ENCODE measurements around the gene CHST8.
A peak's percentile ranks its signal among the peaks of the same experiment; 100 is the strongest.

Gene CHST8

DNA sequence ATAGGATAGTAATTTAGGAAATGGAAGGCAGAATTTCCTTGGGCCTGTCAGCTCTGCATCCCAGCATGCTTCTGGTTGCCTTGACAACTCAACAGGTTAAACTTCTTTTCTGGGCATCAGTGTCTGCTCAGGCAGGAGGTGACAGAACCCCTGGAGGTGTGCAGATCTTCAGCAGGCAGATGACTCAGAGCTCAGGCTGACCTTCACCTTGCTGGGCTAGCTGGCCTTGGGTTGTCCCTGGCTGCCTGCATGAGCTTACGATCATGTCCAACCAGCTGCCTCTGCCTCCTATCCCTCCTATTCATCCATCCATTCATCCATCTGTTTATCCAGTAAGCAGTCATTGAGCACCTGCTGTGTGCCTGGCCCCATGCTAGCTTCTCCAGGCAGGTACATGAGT, 93.7 kb downstream of the CHST8 start:
- DNase-seq (ENCODE audit: low spot score) = no peak

DNA sequence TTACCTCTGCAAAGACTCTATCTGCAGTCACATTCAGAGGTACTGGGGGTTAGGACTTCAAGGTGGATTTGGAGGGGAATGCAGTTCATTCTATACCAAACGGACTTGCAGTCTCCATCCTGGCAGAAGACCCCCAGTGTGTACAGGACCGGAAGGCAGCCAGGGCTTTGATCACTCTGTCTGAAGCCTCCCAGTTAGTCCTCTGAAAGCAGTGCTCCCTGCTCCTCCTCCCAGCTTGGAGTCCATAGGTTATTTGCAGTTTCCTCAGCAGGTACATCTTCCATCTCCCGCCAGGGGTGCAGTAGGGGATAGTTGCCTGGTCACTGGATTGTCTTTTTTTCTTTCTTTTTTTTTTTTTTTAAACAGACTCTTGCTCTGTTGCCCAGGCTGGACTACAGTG, 96.1 kb downstream of the CHST8 start:
- DNase-seq (ENCODE audit: low spot score) = no peak

DNA sequence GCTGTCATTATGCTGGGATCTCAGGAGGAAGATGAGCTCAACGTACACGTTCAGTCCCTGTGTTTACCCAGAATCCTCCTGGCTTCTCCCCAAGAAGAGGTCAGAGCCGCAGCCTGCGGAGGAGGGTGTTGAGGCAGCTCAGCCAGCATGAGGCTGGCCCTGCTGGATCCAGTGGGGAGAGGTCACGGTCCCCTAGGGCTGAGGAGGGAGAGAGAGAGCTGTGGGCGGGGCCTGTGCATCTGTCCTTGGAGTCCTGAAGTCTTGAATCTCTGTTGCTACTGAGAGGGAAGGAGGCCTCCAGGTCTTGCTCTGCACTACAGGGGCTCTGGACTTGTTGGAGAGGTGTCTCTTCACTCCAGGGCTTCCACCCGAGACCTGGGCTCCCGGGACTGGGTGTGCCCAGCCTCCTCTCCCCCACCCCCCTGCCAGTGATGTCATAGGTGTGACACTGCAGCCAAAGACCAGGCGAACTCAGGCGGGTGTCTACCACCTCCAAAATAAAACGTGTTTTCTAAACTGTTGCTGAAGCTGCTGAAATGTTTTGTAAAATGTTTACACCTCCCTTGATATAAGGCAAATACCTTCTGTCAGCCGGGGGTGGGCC, 97.0 kb downstream of the CHST8 start:
- DNase-seq (ENCODE audit: low spot score) = no peak

DNA sequence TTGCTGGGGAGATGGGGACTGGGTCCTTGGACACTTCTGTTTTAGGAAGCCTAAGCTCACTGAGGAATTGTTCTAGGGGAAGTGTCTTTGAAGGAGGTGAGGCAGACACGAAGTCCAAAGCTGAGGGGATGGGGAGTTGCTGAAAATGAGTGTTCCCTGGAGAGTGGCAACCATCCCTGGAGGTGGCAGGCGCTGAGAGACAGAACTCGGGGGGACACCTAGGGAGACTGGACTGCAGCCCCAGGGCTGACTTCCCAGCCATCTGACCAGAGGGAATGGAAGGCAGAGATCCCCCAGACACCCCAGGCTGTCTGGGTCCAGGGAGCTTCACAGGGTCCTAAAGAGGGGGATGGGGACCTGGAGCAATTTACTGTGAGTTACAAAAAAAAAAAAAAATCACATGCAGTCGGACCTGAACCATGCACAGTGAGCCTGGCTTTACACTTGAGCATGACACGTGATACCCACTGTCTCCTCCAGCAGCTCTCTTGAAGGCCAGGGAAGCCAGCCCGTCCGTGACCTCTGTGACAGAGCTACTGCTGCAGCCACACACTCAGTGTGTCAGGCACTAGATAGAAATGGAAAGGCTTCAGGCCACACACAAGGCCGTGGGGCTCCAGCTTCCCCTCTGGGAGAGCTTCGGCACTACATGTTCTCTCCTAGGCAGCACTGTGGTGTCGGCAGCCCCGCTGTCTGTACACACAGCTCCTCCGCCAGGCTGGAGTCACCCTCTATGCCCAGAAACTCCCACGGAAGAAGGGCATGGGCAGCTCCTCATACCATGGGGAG, 97.8 kb downstream of the CHST8 start:
- DNase-seq (ENCODE audit: low spot score) = peak; percentile 41

DNA sequence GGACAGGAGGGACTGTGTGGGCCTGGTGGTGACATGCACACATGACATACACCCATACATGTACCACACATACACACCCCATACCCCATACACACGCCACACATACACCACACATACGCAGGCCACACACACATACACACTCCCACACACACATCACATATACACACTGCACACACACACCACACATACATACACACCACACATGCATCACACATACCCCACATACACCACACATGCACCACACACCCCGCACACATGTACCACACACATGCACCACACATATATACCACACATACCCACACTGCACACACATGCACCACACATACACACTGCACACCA, 98.4 kb downstream of the CHST8 start:
- DNase-seq (ENCODE audit: low spot score) = no peak

DNA sequence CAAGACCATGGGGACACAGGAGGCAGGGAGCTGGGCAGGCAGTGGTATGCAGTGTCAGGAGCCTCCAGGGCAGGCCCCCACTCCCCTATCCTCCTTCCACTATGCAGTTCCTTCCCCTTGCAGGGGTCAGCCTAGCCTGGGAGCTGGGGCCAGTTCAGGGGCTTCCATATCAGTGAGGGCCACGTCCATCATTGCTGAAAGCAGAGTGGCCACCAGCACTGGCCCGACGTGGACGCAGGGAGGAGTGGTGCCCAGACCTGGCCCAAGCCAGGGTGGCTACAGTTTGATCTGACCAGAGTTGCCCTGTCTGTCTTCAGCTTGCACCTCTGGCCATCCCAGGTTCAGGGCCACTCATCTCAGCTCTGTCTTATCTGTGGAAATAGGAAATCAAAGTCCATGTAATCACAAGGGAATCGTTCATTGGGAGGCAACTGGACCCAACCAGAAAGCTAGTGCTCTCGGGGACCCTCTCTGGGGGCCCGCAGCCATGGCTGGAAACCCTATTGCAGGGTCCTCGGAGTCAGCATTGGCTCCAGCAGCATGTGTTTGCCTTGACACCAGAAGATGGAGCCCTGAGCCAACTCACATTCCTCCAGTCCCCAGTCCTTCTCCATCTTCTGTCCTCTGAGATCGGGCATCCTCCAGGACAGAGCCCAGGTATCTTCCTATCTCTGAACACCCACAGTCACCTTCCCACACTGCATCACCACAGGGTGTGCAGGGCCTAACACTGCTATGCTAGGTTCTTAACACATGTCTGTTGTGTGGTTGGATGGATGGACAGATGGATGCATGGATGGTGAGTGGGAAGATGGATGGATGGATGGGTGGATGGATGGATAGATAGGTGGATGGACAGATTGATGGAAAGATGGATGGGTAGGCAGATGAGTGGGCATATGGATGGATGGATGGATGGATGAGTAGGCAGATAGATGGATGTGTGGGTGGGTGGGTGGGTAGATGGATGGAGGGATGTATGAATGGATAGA, 99.2 kb downstream of the CHST8 start:
- DNase-seq (ENCODE audit: low spot score) = no peak

DNA sequence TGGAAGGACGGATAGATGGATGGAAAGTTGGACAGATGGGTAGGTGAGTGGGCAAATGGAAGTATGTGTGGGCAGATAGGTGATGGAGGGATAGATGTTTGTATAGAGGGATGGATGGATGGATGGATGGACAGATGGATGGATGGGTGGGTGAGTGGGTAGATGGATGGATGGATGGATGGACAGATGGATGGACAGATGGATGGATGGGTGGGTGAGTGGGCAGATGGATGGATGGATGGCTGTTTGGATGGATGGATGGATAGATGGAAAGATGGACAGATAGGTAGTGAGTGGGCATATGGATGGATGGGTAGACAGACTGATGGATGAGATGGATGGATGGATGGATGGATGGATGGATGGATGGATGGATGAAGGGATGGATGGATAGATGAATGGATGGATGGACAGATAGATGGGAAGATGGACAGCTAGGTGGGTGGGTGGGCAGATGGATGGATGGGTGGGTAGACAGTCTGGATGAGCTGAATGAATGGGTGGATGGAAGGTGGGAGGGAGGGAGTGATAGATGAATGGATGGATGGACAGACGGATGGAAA, 100.1 kb downstream of the CHST8 start:
- DNase-seq (ENCODE audit: low spot score) = no peak

DNA sequence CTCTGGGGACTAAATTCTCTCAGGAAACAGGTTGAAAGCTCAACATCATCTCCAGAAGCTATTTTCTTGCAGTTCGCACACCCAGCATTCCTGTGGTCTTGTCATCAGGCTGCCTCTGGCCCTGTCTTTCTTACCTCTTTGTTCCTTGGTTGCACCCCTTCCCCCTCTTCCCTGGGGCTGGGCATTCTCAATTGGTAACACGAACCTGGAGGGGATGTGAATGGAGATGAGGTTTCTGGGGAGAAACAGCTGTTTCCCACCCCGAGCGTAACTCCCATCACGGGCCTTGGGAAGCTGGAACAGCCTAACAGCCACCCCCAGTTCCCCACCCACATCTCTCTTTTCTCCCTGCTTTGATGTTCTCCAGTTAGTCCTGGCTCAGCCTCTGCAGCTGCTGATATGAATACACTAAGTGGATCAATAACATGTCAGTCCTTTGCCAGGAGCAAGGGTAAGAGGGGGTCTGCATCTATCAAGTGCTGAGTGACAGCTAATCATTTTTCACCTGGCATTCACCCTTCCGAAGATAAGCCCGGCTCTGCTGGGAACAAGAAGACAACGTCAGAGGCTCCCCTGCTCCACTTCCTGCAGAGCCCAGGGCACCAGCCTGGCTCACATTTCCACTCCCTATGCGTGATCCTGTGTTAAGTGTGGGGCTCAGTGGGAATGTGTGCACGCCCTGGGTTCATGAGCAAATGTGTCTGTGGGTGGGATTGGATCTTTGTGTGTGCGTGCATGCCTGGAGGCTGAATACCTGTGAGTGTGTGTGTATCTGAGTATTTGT, 100.9 kb downstream of the CHST8 start:
- DNase-seq (ENCODE audit: low spot score) = no peak

DNA sequence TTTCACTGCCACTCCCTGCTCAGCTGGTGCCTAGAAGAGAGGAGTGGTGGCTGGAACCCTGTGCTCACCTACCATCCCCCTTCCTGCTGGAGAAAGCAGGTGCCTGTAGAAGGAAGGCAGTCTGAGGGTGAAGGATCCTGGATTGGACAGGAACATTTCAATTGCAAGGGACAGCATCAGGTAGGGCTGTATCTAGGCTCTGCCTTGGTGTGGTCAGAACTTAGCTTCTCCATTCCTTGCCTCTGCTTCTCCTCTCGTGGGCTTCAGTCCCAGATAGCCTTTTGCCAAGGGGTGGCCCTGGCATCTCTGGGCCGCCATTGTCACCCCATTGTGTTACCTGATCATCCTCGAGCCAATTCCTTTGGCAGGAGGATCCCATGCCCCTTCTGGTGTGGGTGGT, 101.8 kb downstream of the CHST8 start:
- no peak for DNase-seq (ENCODE audit: low spot score)

DNA sequence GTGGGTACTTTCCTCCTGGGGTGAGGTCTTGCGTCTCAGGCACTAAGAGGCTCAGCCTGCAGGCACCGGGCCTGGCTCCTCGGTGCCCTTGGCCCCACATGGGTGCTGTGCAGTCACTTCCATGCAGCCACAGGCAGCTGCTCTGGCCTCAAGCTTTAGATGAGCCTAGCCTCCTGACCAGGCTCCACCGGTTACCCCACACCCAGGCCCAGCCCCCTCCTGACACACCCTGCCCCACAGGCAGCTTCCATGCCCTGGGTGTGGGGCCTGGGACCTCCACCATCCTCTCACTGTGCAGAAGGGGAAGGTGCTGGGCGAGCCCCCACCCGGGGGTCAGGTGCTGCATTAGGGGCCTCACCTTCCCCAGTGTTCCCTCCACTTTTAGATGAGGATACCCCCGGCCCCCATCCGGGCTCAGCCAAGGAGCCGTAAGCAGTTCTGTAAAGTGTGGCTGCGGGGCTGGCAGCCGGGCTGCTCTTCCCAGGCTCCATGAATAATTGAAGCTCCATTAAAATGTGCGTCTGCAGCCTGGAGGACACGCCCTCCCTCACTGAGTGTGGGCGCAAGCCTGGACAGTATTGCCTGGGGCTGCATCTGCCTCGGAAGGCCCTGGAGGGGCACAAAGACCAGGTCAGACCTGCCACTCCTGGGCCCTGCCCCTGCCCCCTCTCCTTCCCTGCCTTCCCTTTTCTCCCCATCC, 102.4 kb downstream of the CHST8 start:
- DNase-seq (ENCODE audit: low spot score) = no peak

DNA sequence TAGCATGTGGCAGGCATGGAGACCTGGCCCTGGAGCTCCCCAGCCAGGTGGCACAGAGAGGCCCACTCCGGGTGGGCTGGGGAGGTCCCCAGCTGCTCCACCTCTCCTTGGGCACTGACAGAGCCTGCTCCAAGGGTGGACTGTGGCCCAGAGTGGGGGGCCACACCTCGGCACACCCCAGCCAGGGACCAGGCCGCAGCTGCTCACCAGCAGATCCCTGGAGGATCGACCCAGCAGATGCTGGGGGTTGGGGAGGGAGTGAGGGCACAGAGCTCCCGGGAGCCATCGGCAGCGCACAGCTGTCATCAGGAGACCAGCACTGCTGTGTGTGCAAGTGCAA, 102.9 kb downstream of the CHST8 start:
- DNase-seq (ENCODE audit: low spot score) = no peak

DNA sequence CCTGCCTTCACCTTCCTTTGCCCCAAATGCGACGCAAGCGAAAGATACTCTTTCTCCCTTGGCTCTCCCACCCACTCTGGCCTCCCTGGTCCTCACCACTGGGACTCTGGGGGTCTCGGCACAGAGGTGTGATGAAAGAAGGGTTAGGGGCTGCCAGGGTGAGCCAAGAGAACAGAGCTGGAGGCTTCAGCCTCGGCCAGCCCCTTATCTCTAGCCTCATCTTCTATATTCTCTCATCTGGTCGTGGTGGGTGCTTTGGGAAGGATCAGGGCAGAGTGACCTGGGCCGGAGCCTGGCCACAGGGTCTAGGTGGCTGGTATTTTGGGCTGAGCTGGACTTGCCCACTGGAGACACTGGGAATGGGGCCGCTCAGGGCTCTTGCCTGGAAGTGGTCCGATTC, 103.8 kb downstream of the CHST8 start:
- no peak for DNase-seq (ENCODE audit: low spot score)

DNA sequence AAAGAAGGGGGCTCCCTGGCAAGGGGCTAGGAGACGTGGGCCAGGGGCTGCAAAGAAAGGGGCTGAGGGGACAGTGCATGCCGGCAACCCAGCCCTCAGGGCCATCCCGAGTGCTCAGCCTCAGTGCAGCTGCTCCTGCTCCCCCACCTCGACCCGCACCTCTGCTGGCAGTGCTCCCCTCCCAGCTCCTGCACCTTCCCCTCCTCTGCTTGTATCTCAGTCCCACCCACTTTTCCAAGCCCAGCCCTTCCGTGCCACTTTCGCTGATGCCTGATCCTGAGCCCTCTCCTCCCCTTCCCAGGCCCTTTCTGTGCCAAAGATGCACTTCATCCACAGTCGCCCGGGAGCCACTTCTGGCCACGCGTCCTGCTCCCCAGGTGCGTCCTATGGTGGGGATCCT, 105.0 kb downstream of the CHST8 start:
- DNase-seq (ENCODE audit: low spot score) = no peak

DNA sequence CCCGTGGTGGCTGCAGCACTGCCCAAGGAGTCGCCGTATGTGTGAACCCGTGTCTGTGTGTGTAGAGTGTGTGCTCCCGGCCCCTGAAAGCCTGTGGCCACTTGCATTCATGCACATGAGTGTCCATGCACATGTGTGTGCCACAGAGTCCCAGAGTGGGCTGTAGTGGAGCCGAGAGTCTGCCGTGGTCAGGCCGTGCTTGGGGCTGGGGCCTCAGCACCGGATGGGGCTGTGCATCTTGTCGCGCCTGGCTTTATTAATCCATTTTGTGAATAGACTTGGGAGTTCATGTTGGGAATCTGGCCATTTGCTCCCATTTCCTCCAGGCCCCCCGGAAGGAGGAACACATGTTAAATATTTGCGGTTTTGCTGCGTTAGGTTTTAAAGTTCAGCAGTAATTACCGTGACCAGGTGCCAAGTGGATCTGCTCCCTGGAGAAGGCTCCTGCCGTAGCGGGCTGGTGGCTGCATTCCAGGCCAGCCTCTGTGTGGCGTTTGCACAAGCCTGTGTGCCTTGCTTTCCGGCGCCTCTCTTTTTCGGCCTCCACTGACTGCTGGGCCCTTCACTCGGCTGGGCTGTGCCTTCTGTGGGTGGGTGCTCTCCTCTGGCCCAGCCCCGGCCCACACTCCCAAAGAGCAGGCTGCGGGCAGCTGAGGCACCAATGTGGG, 105.7 kb downstream of the CHST8 start:
- DNase-seq (ENCODE audit: low spot score) = no peak

DNA sequence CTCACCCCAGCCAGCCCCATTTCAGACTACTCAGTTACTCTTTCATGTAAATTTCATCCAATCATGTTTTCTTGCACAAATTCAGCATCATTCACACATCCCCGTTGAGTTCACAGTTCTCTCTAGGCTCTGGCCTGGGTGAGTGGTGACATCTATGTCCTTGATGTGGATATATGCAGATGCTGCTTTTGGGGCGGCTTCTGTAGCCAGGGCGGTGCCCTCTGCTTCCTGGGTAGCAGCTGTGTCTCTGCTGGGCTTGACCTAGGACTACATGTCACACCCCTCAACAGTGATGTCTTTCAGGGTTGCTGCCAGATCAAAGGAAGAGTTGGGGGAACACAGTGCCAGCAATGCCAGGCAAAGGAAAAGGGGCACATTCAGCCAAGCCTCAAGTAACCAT, 106.4 kb downstream of the CHST8 start:
- DNase-seq (ENCODE audit: low spot score) = no peak

DNA sequence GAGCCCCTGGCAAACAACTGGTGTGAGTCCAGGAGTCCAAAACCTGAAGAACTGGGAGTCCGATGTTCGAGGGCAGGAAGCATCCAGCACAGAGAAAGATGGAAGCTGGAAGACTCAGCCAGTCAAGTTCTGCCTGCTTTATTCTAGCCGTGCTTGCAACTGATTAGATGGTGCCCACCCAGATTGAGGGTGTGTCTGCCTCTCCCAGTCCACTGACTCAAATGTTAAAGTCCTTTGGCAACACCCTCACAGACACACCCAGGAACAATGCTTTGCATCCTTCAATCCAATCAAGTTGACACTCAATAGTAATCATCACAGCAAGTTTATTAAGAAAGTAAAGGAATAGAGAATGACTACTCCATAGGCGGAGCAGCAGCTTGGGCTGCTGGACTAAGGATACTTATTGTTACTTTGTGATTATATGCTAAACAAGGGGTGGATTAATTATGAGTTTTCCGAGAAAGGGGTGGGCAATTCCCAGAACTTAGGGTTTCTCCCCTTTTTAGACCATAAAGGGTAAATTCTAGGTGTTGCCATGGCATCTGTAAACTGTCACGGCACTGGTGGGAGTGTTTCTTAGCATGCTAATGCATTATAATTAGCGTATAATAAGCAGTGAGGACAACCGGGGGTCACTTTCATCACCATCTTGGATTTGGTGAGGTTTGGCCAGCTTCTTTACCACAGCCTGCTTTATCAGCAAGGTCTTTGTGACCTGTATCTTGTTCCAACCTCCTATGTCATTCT, 109.3 kb downstream of the CHST8 start:
- DNase-seq (ENCODE audit: low spot score) = no peak

DNA sequence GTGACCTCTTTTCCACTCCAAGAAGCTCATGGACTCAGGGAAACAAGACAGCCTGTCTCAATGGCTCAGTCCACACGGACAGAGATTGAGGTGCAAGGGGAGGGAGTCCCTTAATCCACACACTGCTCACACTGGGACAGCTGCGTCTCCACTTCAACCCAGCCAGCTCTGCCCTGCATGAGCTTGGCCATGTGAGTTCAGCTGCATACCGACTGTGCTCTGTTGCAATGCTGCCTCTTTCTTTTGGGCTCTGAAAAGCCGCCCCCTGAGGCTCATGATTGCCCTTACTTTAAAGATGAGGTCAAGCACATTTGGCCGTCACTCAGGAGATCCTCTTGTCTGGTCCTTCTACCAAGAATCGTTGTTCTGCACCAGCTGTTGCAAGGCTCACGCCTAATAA, 110.1 kb downstream of the CHST8 start:
- DNase-seq (ENCODE audit: low spot score) = no peak

DNA sequence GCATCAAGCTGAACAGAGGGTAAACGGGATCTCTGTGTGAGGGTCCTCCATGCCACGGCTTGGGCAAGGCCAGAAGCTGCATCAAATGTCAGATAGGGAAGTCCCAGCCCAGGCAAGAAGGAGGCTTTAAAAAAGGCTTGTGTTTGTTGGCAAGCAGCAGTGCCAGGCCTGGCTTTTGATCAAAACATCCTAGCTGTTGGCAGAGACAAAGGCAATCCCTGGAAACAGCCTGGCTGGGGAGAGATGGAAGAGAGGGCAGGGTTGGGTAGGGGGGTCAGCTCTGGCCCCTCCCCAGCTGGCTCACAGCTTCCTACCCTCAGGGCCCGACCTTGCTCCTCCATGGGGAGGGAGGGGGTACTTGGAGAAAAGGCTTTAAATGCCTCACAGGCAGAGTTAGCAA, 113.2 kb downstream of the CHST8 start:
- DNase-seq (ENCODE audit: low spot score) = peak; percentile 76

DNA sequence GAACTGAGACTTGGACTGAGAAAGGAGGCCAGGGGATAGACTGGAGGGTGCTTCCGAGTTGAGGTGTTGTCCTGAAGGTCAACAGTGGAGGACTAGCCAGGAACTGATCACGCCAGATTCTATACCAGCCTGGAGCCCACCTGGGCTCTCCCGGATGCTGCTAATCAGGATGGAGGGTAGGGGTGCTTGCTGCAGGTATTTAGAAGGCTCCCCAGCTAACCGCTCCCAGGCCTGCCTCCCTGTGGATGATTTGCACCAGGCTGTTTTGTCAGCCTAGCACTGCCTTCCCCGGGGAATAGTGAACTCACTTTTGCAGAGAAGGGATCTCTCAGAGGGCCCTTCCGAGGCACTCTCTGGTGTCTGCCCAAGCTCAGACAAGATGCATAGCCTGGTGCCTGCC, 114.4 kb downstream of the CHST8 start:
- DNase-seq (ENCODE audit: low spot score) = no peak

DNA sequence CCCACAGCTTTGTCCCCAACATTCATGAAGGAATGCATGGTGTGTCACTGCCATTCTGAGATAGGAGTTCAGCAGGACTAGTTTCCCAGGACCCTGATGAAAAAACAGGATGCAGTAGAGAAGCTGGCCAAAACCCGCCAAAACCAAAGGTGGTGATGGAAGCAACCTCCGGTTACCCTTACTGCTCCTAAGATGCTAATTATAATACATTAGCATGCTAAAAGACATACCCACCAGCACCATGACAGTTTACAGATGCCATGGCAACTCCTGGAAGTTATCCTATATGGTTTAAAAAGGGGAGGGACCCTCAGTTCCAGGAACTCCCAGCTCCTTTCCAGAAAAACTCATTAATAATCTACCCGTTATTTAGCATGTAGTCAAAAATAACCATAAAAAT, 115.0 kb downstream of the CHST8 start:
- DNase-seq (ENCODE audit: low spot score) = no peak
